H1 (cell line): ENCODE measurements around the gene UBE2O. TPM values are rescaled to one million over a fixed set of nuclear protein-coding genes. Genes with fewer than 3 reads are reported as not detected.

ENCODE experiments used
- CTCF ChIA-PET: fragments of 300-600 bp; sonication (Branson Sonifier 250); formaldehyde crosslinking; loops from one replicate; lab custom pipeline; 2021; ENCODE audit not compliant: partially characterized antibody; lab: Charles Lee
- POLR2A ChIA-PET: fragments of 300-600 bp; sonication (Branson Sonifier 250); formaldehyde crosslinking; loops from one replicate; lab custom pipeline; 2021; ENCODE audit warnings: inconsistent platforms; ENCODE audit not compliant: partially characterized antibody; lab: Charles Lee
- DNase-seq, 2 experiments: peaks; one replicate each; pipeline versions ENCODE4 v3.0.0 to v3.0.0-alpha.2; 2010 to 2022; ENCODE audit warnings: low spot score in 2 of 2, low read depth in 1 of 2, mixed read lengths in 1 of 2
- FAIRE-seq: peaks from 2 replicates; lab custom pipeline; 2011; peaks lifted over from hg19 to GRCh38; lab: Jason Lieb, UNC
- H2AFZ ChIP-seq: 2 replicates; pipeline ENCODE4 v1.8.1; 2012; ENCODE audit warnings: low read length, inconsistent platforms
- H2AK5ac ChIP-seq: 2 replicates; pipeline ENCODE4 v1.6.1; 2013; ENCODE audit warnings: low read depth, low read length
- H2BK120ac ChIP-seq: replicated peaks from 2 replicates; pipeline ENCODE3; 2013; ENCODE audit warnings: low read depth, low read length, inconsistent platforms
- H2BK12ac ChIP-seq: 2 replicates; pipeline ENCODE4 v1.6.1; 2013; ENCODE audit warnings: low read depth, low read length
- H2BK15ac ChIP-seq: 2 replicates; pipeline ENCODE4 v1.6.1; 2013; ENCODE audit warnings: low read length
- H2BK20ac ChIP-seq: 2 replicates; pipeline ENCODE4 v1.6.1; 2013; ENCODE audit warnings: low read length
- H2BK5ac ChIP-seq: 2 replicates; pipeline ENCODE4 v1.6.1; 2013; ENCODE audit warnings: low read depth, low read length
- H3K14ac ChIP-seq: 2 replicates; pipeline ENCODE4 v1.6.1; 2013; ENCODE audit warnings: inconsistent platforms; ENCODE audit not compliant: insufficient read length
- H3K18ac ChIP-seq: 2 replicates; pipeline ENCODE4 v1.6.1; 2013; ENCODE audit warnings: low read length; ENCODE audit errors: extremely low read depth
- H3K23ac ChIP-seq: 2 replicates; pipeline ENCODE4 v1.6.1; 2013; ENCODE audit warnings: inconsistent platforms; ENCODE audit not compliant: insufficient read length
- H3K23me2 ChIP-seq: 2 replicates; pipeline ENCODE4 v1.6.1; 2013; ENCODE audit warnings: low read depth, low read length
- H3K27ac ChIP-seq: 2 replicates; pipeline ENCODE4 v1.6.1; 2011; ENCODE audit warnings: low read depth, low read length, inconsistent platforms
- H3K27me3 ChIP-seq, 4 experiments: replicated peaks in 1 of 4; 1 replicate in 1 of 4; 2 replicates in 3 of 4; pipeline versions ENCODE4 v1.6.1 to v1.8.1; 2011 to 2013; ENCODE audit warnings: low read length in 3 of 4, mild to moderate bottlenecking in 3 of 4, inconsistent platforms in 2 of 4, mixed read lengths in 2 of 4, moderate library complexity in 1 of 4; ENCODE audit not compliant: control insufficient read depth in 3 of 4, insufficient read depth in 3 of 4; ENCODE audit errors: extremely low read depth in 1 of 4
- H3K36me3 ChIP-seq, 4 experiments: 2 replicates each; pipeline versions ENCODE4 v1.6.1 to v1.8.1; 2011 to 2013; ENCODE audit warnings: mild to moderate bottlenecking in 4 of 4, low read length in 3 of 4, moderate library complexity in 2 of 4, control low read depth in 1 of 4, inconsistent platforms in 1 of 4; ENCODE audit not compliant: insufficient read depth in 4 of 4, control insufficient read depth in 2 of 4
- H3K4ac ChIP-seq: replicated peaks from 2 replicates; pipeline ENCODE3; 2013; ENCODE audit warnings: low read length, low read depth, mixed read lengths, inconsistent platforms; ENCODE audit not compliant: insufficient read length
- H3K4me1 ChIP-seq, 4 experiments: replicated peaks in 1 of 4; 1 replicate in 1 of 4; 2 replicates in 3 of 4; pipeline versions ENCODE4 v1.6.1 to v1.8.1; 2011 to 2013; ENCODE audit warnings: low read length in 3 of 4, inconsistent platforms in 2 of 4, mixed read lengths in 1 of 4; ENCODE audit not compliant: insufficient read depth in 4 of 4, control insufficient read depth in 3 of 4
- H3K4me2 ChIP-seq, 2 experiments: 2 replicates each; pipeline versions ENCODE4 v1.6.1 to v1.8.1; 2011 to 2013; ENCODE audit warnings: low read depth in 2 of 2, low read length in 2 of 2, control low read depth in 1 of 2, inconsistent platforms in 1 of 2, mild to moderate bottlenecking in 1 of 2; ENCODE audit not compliant: insufficient read depth in 1 of 2
- H3K4me3 ChIP-seq, 4 experiments: fragments of 200-600, 300-600 bp in 1 of 4; sonication (generic), shearing (Covaris generic), sonication (Bioruptor Twin) in 1 of 4; 2 replicates each; pipeline versions ENCODE4 v1.5.1 to v1.8.1; 2011 to 2016; ENCODE audit warnings: low read length in 4 of 4, low read depth in 3 of 4, control low read depth in 2 of 4, inconsistent platforms in 2 of 4, mild to moderate bottlenecking in 2 of 4, mixed read lengths in 1 of 4, moderate library complexity in 1 of 4; ENCODE audit not compliant: insufficient read depth in 2 of 4; ENCODE audit errors: extremely low read depth in 1 of 4
- H3K56ac ChIP-seq: replicated peaks from 2 replicates; pipeline ENCODE3; 2013; ENCODE audit warnings: low read depth, mild to moderate bottlenecking, mixed read lengths, low read length, inconsistent platforms; ENCODE audit not compliant: insufficient read length
- H3K79me1 ChIP-seq: 2 replicates; pipeline ENCODE4 v1.6.1; 2013; ENCODE audit warnings: low read depth, low read length, control low read depth
- H3K79me2 ChIP-seq, 2 experiments: 2 replicates each; pipeline versions ENCODE4 v1.6.1 to v1.8.1; 2012 to 2013; ENCODE audit warnings: low read length in 2 of 2, mild to moderate bottlenecking in 2 of 2, inconsistent platforms in 1 of 2; ENCODE audit not compliant: insufficient read depth in 2 of 2, control insufficient read depth in 1 of 2
- H3K9ac ChIP-seq, 4 experiments: replicated peaks in 1 of 4; 1 replicate in 1 of 4; 2 replicates in 3 of 4; pipeline versions ENCODE4 v1.6.1 to v1.8.1; 2011 to 2013; ENCODE audit warnings: low read depth in 3 of 4, low read length in 3 of 4, control low read depth in 2 of 4, mild to moderate bottlenecking in 2 of 4, moderate library complexity in 2 of 4, inconsistent platforms in 1 of 4; ENCODE audit errors: extremely low read depth in 1 of 4
- H3K9me3 ChIP-seq, 2 experiments: 2 replicates each; pipeline versions ENCODE4 v1.6.1 to v1.8.1; 2012 to 2013; ENCODE audit warnings: mild to moderate bottlenecking in 2 of 2, moderate library complexity in 2 of 2, control low read depth in 1 of 2, inconsistent platforms in 1 of 2, low read depth in 1 of 2, low read length in 1 of 2, mixed read lengths in 1 of 2; ENCODE audit not compliant: insufficient read depth in 2 of 2
- H4K20me1 ChIP-seq, 2 experiments: replicated peaks in 1 of 2; 2 replicates each; pipeline versions ENCODE3 to v1.8.1; 2011 to 2013; ENCODE audit warnings: inconsistent platforms in 2 of 2, low read length in 2 of 2, mild to moderate bottlenecking in 1 of 2; ENCODE audit not compliant: insufficient read depth in 2 of 2, control insufficient read depth in 1 of 2
- H4K5ac ChIP-seq: 2 replicates; pipeline ENCODE4 v1.6.1; 2013; ENCODE audit warnings: low read length, low read depth, mixed read lengths, inconsistent platforms; ENCODE audit not compliant: insufficient read length
- H4K8ac ChIP-seq: 2 replicates; pipeline ENCODE4 v1.8.0; 2013; ENCODE audit warnings: mild to moderate bottlenecking, moderate library complexity, low read length, inconsistent platforms; ENCODE audit not compliant: insufficient read depth; ENCODE audit errors: extremely low read depth
- H4K91ac ChIP-seq: replicated peaks from 2 replicates; pipeline ENCODE3; 2013; ENCODE audit warnings: low read length, mixed read lengths, inconsistent platforms; ENCODE audit not compliant: insufficient read length
- ASH2L ChIP-seq: fragments of 200-600, 300-600 bp; sonication (generic); IDR thresholded peaks from one replicate; pipeline ENCODE4 v1.7.1; 2017; ENCODE audit warnings: low read length
- CBX8 ChIP-seq: fragments of 300-800, 300-1000 bp; sonication (generic); IDR thresholded peaks from 2 replicates; pipeline ENCODE4 v1.7.1; 2016; ENCODE audit warnings: low read depth, low read length, borderline replicate concordance
- CTBP2 ChIP-seq: IDR thresholded peaks from 2 replicates; pipeline ENCODE4 v1.7.0; 2011; ENCODE audit warnings: borderline replicate concordance, mild to moderate bottlenecking, moderate library complexity, mixed read lengths, low read length; ENCODE audit not compliant: insufficient read depth, insufficient read length
- EZH2 ChIP-seq: fragments of 200-600 bp; sonication (generic); IDR thresholded peaks from 2 replicates; pipeline ENCODE4 v1.7.1; 2012; ENCODE audit warnings: low read depth, mild to moderate bottlenecking, moderate library complexity, low read length, inconsistent platforms; ENCODE audit not compliant: severe bottlenecking
- FOSL1 ChIP-seq: IDR thresholded peaks from 2 replicates; pipeline ENCODE4 v1.6.1; 2011; ENCODE audit warnings: mild to moderate bottlenecking, low read depth, low read length, moderate library complexity; ENCODE audit not compliant: insufficient read depth
- JUND ChIP-seq: IDR thresholded peaks from 2 replicates; pipeline ENCODE4 v1.6.1; 2011; ENCODE audit warnings: mild to moderate bottlenecking, improper control_type of control experiment, low read length
- POLR2AphosphoS5 ChIP-seq: IDR thresholded peaks from 2 replicates; pipeline ENCODE4 v1.6.1; 2011; ENCODE audit warnings: low read depth, low read length
- RXRA ChIP-seq: IDR thresholded peaks from 2 replicates; pipeline ENCODE4 v1.6.1; 2011; ENCODE audit warnings: low read depth, mild to moderate bottlenecking, low read length, moderate library complexity; ENCODE audit not compliant: insufficient read depth
- TAF1 ChIP-seq: IDR thresholded peaks from 2 replicates; pipeline ENCODE4 v1.6.1; 2011; ENCODE audit warnings: mild to moderate bottlenecking, low read depth, low read length
- WGBS, 2 experiments: shearing (Covaris generic) in 1 of 2; methylation state at CpG; one replicate each; pipeline versions ENCODE4 v1.1.6 to v1.1.7; 2013 to 2015; ENCODE audit warnings: low lambda C conversion rate in 2 of 2, mixed read lengths in 2 of 2, inconsistent platforms in 1 of 2, low coverage in 1 of 2, missing lambda C conversion rate in 1 of 2; ENCODE audit not compliant: insufficient replicate concordance in 2 of 2, insufficient coverage in 1 of 2, insufficient read length in 1 of 2; ENCODE audit errors: extremely low coverage in 1 of 2, missing lambda C conversion rate in 1 of 2; 5-methylcytosine and 5-hydroxymethylcytosine counted together
- polyA plus RNA-seq, 7 experiments: library from polyadenylated mRNA; depleted of rRNA in 3 of 7; stranded (reverse) in 5 of 7; unstranded in 2 of 7; fragments of >200 nt in 5 of 7; fragments of 200-250 nt in 2 of 7; gene quantifications; 1 replicate in 5 of 7; 2 replicates in 1 of 7; 4 replicates in 1 of 7; pipeline versions ENCODE4 v1.2.1 to v1.2.3, GENCODE V29; 2011 to 2013; ENCODE audit warnings: missing spikeins in 2 of 7, mixed read lengths in 2 of 7
- total RNA-seq: library from RNA; stranded (reverse); fragmentation: NEBNext Ultra II Directional; extraction: Animal tissue kit (Norgen Biotek cat#: 25700); gene quantifications from 2 replicates; pipeline ENCODE4 v1.2.1, GENCODE V29; 2021

UBE2O gene
- total and polyA plus RNA-seq, 2 of the 8 experiments (the other 6 are each of a cell fraction or from before 2014, with no cell fraction given), result 24.4 to 63.0 TPM

DNA sequence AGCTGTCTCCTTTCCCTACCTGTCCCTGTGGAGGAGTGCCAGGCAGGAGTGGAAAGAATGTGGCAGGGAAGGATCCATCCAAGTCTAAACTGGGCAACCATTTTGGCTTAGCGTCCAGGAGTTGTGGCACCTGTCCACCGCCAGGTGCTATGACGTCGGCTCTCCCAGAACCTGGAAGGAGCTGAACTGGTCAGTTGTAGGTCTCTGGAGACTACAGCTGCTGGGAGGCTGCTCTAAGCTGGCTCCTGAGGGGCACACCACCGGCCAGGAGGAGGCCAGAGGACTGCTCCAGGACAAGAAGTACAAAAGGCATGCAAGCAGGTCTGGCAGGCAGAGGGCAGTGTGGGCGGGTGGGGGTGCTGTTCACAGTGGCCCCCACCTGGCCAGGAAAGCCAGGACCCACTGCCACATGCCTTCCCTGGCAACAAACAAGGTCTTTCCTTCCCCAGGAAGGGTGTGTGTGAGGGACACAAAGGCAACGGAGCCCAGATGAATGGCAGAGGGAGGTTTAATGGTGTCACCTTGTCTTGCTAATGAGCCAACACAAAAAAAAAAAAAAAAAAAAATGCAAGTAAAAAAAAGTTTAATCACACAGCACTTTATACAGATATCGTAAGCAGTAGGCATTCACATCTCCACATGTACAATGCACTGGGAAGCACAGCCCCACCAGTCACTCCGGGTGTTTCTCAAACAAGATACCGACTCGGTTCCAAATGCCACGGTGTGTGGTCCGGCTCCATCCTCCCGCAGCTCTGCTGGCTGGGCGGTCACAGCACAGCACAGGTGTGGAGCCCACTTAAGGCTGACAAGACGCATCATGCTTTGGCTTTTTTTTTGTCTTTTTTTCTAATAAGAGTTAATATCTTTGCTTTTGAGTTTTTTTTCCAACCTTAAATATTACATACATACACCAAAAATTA lies 63.7 kb downstream of the UBE2O start:
- no peaks in the 10 kb centered on the region for H3K79me2 ChIP-seq
- H3K18ac ChIP-seq, result peak overlapping the region; percentile 1; the same call in 1 of the 2 replicates
- H3K14ac ChIP-seq, result peak overlapping the region; percentile 34
- peak overlapping the region; percentile 96 for H4K91ac ChIP-seq
- 0 out of 2 replicates have a peak overlapping the region, but pooled peaks have one; percentile 29 for H3K27ac ChIP-seq
- H2BK120ac ChIP-seq, result peak overlapping the region; percentile 86
- peaks cover 4 to 20% (median 12%) of the 10 kb centered on the region in 4 experiments; a peak in 7 of 8 replicates for H3K36me3 ChIP-seq
- H3K27me3 ChIP-seq, result peaks cover 13 to 30% (median 20%) of the 10 kb centered on the region in 4 experiments; a peak in 6 of 7 replicates
- peak overlapping the region; percentile 89; the same call in 1 of the 2 replicates for H2BK15ac ChIP-seq
- H3K23ac ChIP-seq, result no peak overlapping the region
- peak overlapping the region; percentile 20 to 50; a peak in 3 of 4 replicates for H3K4me2 ChIP-seq
- peaks cover 0 to 5% of the 10 kb centered on the region in 2 experiments for H4K20me1 ChIP-seq
- H3K4ac ChIP-seq, result peak overlapping the region; percentile 17
- H2BK12ac ChIP-seq, result peak overlapping the region; percentile 77; the same call in 1 of the 2 replicates
- H3K9me3 ChIP-seq, result no peaks in the 10 kb centered on the region
- H3K56ac ChIP-seq, result peak overlapping the region; percentile 73
- no peak overlapping the region for H2AK5ac ChIP-seq
- no peak overlapping the region for H3K4me3 ChIP-seq
- H3K79me1 ChIP-seq, result no peaks in the 10 kb centered on the region; the same call in 1 of the 2 replicates
- H3K4me1 ChIP-seq, result peaks cover 5 to 29% (median 20%) of the 10 kb centered on the region in 4 experiments
- peak overlapping the region in 2 of 4 experiments; percentile 13 to 19; a peak in 2 of 7 replicates for H3K9ac ChIP-seq
- ChIA-PET CTCF (interaction anchor here (0.6 to 28.1 kb wide), 16 partner anchors 8 to 515 kb away, joined by 3 to 635 read pairs (median 4); partner anchors contain the start of genes MRPL38 and PRPSAP1), POLR2A (interaction anchor here (0.6 to 4.0 kb wide), 5 partner anchors 8 to 42 kb away, joined by 3 to 15 read pairs (median 3); no protein-coding TSS in a partner anchor)
- no peak overlapping the region for H2AFZ ChIP-seq
- H4K5ac ChIP-seq, result peak overlapping the region; percentile 63
- H2BK20ac ChIP-seq, result 0 out of 2 replicates have a peak overlapping the region, but pooled peaks have one; percentile 1
- peak overlapping the region; percentile 88 for H2BK5ac ChIP-seq
- H4K8ac ChIP-seq, result peak overlapping the region; percentile 60
- peaks cover 8% of the 10 kb centered on the region; the same call in 1 of the 2 replicates for H3K23me2 ChIP-seq
- 76% methylated on average over 16 of the region's 16 CpGs; no CpG with 5 or more reads in 1 of the 2 experiments for WGBS, 2 experiments
- no peak for DNase-seq
- FAIRE-seq, result no peak
- TF ChIP-seq FOSL1 (no peak), TAF1 (no peak), RXRA (no peak), EZH2 (no peak), CTBP2 (no peak), CBX8 (no peak), POLR2AphosphoS5 (peak; percentile 33; the same call in 1 of the 2 replicates), JUND (no peak), ASH2L (no peak)
